Measurements from ENCODE around the gene NACC1. TPM values are rescaled to one million over a fixed set of nuclear protein-coding genes. Genes with fewer than 3 reads are reported as not detected.

The NACC1 gene
- total RNA-seq, 1 experiment from 2014 or later = 55.9 TPM

- Mint-ChIP-seq H3K4me1 (ENCODE audit: insufficient read depth, unreplicated experiment) (no peaks in the 10 kb centered on the region), H3K27ac (ENCODE audit: low read depth, unreplicated experiment) (no peak within 1 kb of the TSS), H3K36me3 (ENCODE audit: insufficient read depth, unreplicated experiment) (peaks cover 20% of the 10 kb centered on the region), H3K4me3 (ENCODE audit: unreplicated experiment) (no peak within 1 kb of the TSS), H3K9me3 (ENCODE audit: unreplicated experiment) (no peaks in the 10 kb centered on the region), H3K27me3 (ENCODE audit: insufficient read depth, unreplicated experiment) (no peaks in the 10 kb centered on the region)
- BruUV-seq (replicated peaks) = no TSS peak
- POLR2A ChIA-PET = interaction anchor here (1.6 kb wide), 1 partner anchor 13 kb away, joined by 4 read pairs; no protein-coding TSS in a partner anchor
- DNase-seq (ENCODE audit: unreplicated experiment) = no peak
- intact Hi-C loops (cut with micrococcal nuclease) = no loop called here
- TF ChIP-seq CTCF (IDR thresholded peaks at IDR 0.05; ENCODE audit: unreplicated experiment) = no peak
- CTCF ChIA-PET = no interaction called here
Observed at GRCh38 chr19:13102666-13103580, 15.1 kb upstream of the NACC1 start, which contains the start of gene LYL1. Gene LYL1, minus strand, starts transcription at chr19:13102858. Its CDS starts 1,687 bp downstream, at chr19:13101171.

GRCh38 chr19:13103581-13104359 lies 14.3 kb upstream of the NACC1 start:
- no peaks in the 10 kb centered on the region for H3K27me3 Mint-ChIP-seq (ENCODE audit: insufficient read depth, unreplicated experiment)
- CTCF ChIA-PET = interaction anchor here (0.6 to 1.8 kb wide), 5 partner anchors 10 to 138 kb away, joined by 3 to 6 read pairs (median 5); no protein-coding TSS in a partner anchor
- no peak overlapping the region for H3K4me3 Mint-ChIP-seq (ENCODE audit: unreplicated experiment)
- POLR2A ChIA-PET = interaction anchor here (1.6 kb wide), 1 partner anchor 12 kb away, joined by 4 read pairs; no protein-coding TSS in a partner anchor
- H3K27ac Mint-ChIP-seq (ENCODE audit: low read depth, unreplicated experiment) = no peak overlapping the region
- TF ChIP-seq CTCF (IDR thresholded peaks at IDR 0.05; ENCODE audit: unreplicated experiment) = no peak
- H3K36me3 Mint-ChIP-seq (ENCODE audit: insufficient read depth, unreplicated experiment) = peaks cover 20% of the 10 kb centered on the region
- H3K9me3 Mint-ChIP-seq (ENCODE audit: unreplicated experiment) = no peaks in the 10 kb centered on the region
- no peak for DNase-seq (ENCODE audit: unreplicated experiment)
- intact Hi-C loops (cut with micrococcal nuclease) = no loop called here
- no TSS peak for BruUV-seq (replicated peaks)
- H3K4me1 Mint-ChIP-seq (ENCODE audit: insufficient read depth, unreplicated experiment) = no peaks in the 10 kb centered on the region

GRCh38 chr19:13104360-13104847 lies 13.7 kb upstream of the NACC1 start:
- no TSS peak for BruUV-seq (replicated peaks)
- Mint-ChIP-seq H3K4me3 (ENCODE audit: unreplicated experiment) (no peak overlapping the region), H3K27me3 (ENCODE audit: insufficient read depth, unreplicated experiment) (no peaks in the 10 kb centered on the region), H3K9me3 (ENCODE audit: unreplicated experiment) (no peaks in the 10 kb centered on the region), H3K36me3 (ENCODE audit: insufficient read depth, unreplicated experiment) (peaks cover 20% of the 10 kb centered on the region), H3K27ac (ENCODE audit: low read depth, unreplicated experiment) (no peak overlapping the region), H3K4me1 (ENCODE audit: insufficient read depth, unreplicated experiment) (no peaks in the 10 kb centered on the region)
- CTCF ChIA-PET = interaction anchor here (0.6 to 1.8 kb wide), 7 partner anchors 10 to 139 kb away, joined by 3 to 6 read pairs (median 3); no protein-coding TSS in a partner anchor
- no peak for DNase-seq (ENCODE audit: unreplicated experiment)
- no peak for TF ChIP-seq CTCF (IDR thresholded peaks at IDR 0.05; ENCODE audit: unreplicated experiment)
- intact Hi-C loops (cut with micrococcal nuclease) = no loop called here
- POLR2A ChIA-PET = interaction anchor here (1.6 kb wide), 1 partner anchor 11 kb away, joined by 4 read pairs; no protein-coding TSS in a partner anchor
